GM10248 (cell line): ENCODE results near the gene HSCB.

Source experiments
- CTCF ChIA-PET: fragments of 300-600 bp; sonication (Branson Sonifier 250); formaldehyde crosslinking; extraction: SDS; loops from one replicate; lab custom pipeline; 2021; ENCODE audit warnings: antibody characterized with exemption; lab: Yijun Ruan, JAX
- POLR2A ChIA-PET: fragments of 350-650 bp; sonication (Branson Sonifier 250); formaldehyde crosslinking; extraction: SDS; loops from one replicate; lab custom pipeline; 2020; ENCODE audit warnings: antibody characterized with exemption; lab: Yijun Ruan, JAX
- DNase-seq: peaks from one replicate; pipeline ENCODE4 v3.0.0; 2012; ENCODE audit errors: extremely low spot score
- TF ChIP-seq, protein P1 (sequence below): IDR thresholded peaks from 2 replicates; pipeline ENCODE4 v1.5.1; 2012; ENCODE audit warnings: mild to moderate bottlenecking, low read depth; ENCODE audit errors: extremely low read depth, missing control alignments, control extremely low read depth

The HSCB gene

DNA sequence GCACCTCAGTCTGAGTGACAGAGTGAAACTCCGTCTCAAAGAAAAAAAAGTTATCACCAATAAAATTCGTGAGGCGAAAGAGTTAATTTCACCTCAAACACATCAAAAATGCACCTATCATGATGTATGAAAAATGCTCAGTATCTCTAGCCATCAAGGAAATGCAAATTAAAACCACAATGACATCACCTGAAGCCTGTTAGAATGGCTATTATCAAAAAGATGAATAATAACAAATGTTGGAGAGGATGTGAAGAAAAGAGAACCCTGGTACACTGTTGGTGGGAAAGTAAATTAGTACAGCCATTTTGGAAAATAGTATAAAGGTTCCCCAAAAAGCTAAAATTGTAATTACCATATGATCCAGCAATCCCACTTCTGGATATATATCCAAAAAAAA is 23.8 kb upstream of the HSCB start:
- TF ChIP-seq, protein P1, sequence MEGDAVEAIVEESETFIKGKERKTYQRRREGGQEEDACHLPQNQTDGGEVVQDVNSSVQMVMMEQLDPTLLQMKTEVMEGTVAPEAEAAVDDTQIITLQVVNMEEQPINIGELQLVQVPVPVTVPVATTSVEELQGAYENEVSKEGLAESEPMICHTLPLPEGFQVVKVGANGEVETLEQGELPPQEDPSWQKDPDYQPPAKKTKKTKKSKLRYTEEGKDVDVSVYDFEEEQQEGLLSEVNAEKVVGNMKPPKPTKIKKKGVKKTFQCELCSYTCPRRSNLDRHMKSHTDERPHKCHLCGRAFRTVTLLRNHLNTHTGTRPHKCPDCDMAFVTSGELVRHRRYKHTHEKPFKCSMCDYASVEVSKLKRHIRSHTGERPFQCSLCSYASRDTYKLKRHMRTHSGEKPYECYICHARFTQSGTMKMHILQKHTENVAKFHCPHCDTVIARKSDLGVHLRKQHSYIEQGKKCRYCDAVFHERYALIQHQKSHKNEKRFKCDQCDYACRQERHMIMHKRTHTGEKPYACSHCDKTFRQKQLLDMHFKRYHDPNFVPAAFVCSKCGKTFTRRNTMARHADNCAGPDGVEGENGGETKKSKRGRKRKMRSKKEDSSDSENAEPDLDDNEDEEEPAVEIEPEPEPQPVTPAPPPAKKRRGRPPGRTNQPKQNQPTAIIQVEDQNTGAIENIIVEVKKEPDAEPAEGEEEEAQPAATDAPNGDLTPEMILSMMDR, result no peak
- ChIA-PET CTCF (no interaction called here), POLR2A (interaction anchor here (0.7 kb wide), 1 partner anchor 1058 kb away, joined by 3 read pairs; no protein-coding TSS in a partner anchor)
- DNase-seq, result no peak

DNA sequence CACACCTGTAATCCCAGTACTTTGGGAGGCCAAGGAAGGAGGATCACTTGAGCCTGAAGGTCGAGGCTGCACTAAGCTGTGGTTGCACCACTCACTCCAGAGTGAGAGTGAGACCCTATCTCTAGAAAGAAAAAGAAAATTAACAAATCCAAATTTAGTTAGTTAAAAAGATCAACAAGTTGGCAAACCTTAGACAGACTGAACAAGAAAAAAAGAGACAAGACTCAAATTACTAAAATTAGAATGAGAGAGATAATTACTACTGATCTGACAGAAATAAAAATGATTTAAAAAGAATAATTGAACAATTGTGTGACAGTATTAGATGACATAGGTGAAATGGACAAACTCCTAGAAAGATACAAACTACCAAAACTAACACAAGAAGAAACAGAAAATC is 13.8 kb upstream of the HSCB start:
- TF ChIP-seq, protein P1, result no peak
- CTCF ChIA-PET, result no interaction called here
- DNase-seq, result no peak
- POLR2A ChIA-PET, result no interaction called here

DNA sequence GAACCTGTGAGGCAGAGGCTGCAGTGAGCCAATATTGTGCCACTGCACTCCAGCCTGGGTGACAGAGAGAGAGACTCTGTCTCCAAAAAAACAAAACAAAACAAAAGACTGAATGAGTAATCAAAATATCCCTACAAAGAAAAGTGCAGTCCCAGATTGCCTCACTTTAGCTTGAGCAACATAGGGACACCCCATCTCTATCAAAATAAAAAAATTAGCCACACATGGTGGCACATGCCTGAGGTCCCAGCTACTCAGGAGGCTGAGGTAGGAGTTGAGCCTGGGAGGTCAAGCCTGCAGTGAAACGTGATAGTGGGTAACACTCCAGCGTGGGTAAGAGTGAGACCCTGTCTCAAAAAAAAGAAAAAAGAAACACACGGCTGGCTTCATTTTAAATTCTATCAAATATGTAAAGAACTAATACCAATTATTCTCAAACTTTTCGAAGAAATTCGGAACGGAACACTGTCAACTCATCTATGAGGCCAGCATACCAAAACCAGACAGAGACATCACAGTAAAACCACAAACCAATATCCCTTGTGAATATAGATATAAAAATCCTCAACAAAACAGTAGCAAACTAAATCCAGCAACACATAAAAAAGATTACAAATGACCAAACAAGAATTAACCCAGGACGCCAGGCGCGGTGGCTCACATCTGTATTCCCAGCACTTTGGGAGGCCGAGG is 13.1 kb upstream of the HSCB start:
- DNase-seq, result no peak
- TF ChIP-seq, protein P1, result no peak
- CTCF ChIA-PET, result interaction anchor here (1.4 kb wide), 1 partner anchor 128 kb away, joined by 5 read pairs; no protein-coding TSS in a partner anchor
- POLR2A ChIA-PET, result no interaction called here

DNA sequence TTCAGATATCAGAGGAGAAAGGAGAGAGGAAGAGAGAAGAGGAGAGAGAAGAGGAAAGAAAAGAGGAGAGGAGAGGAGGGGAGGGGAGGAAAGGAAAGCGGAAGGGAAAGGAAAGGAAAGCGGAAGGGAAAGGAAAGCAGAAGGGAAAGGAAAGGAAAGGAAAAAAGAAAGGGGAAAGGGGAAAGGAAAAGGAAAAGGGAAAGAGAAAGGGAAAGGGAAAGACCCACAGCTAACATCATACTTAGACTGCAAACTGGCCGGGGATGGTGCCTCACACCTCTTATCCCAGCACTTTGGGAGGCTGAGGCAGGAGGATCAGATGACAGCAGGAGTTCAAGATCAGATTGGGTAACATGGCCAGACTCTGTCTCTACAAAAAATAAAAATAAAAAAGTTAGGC is 11.7 kb upstream of the HSCB start:
- no peak for DNase-seq
- ChIA-PET CTCF (interaction anchor here (1.4 kb wide), 1 partner anchor 129 kb away, joined by 5 read pairs; no protein-coding TSS in a partner anchor), POLR2A (interaction anchor here (0.7 to 0.9 kb wide), 2 partner anchors 14 to 70 kb away, joined by 3 to 9 read pairs; partner anchors contain the start of gene XBP1)
- TF ChIP-seq, protein P1, result no peak

DNA sequence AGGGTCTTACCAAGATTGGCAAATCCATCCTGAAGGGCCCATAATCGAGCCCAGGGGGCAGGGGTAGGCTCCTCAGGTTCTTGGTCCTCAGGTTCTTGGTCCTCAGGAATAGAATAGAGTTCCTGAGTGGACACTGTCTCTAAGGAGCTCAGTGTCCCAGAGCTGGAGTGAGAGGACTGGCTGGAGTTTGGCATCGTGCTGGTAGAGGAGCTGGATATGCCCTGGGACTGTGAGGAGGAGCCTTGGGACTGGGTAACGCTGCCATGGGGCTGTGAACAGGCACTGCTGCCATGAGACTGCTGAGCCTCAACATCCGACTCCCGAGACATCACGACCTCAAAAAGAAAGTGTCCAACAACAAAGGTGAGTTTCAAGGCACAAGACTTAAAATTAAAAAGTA is 7.4 kb upstream of the HSCB start:
- POLR2A ChIA-PET, result no interaction called here
- DNase-seq, result no peak
- TF ChIP-seq, protein P1, result no peak
- CTCF ChIA-PET, result no interaction called here

DNA sequence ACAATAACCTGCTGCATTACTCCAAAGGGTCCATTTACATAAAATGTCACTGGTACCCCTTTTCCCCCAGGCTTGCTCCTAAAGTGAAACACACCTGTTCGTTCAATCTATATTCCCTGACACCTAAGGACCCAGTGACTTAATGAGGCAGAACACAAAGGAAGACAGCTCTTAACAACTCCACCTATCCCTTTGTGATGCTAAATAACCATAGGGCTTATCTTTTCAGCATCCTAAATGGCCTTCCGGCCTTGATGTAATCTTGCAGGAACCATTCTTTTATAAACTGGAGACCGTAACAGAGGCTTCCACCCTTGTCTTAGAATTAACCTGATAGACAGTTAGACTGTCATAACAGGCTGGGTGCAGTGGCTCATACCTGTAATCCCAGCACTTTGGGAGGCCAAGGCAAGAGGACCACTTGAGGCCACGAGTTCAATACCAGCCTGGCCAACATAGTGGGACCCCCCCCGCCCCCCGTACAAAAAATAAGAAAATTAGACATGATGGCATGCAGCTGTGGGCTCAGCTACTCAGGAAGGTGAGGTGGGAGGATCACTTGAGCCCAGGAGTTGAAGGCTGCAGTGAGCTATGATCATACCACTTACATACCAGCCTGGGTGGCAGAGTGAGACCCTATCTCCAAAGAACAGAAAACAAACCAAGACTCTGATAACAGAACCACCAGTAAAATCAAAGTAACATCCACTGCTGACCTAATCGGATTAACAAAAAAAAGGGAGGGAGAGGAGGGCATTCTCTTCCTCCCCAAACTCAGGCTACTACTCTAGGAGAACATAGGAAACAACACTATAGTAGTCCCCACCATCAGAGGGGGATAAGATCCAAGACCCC is 5.3 kb upstream of the HSCB start:
- ChIA-PET CTCF (no interaction called here), POLR2A (interaction anchor here (1.0 kb wide), 1 partner anchor 64 kb away, joined by 3 read pairs; no protein-coding TSS in a partner anchor)
- DNase-seq, result no peak
- TF ChIP-seq, protein P1, result no peak
